SK-N-MC (cell line): ENCODE results near the gene RPL18.

Source experiments
- EZH2 ChIP-seq: fragments of 200-600 bp; sonication (generic); IDR thresholded peaks from one replicate; pipeline ENCODE4 v1.6.1; 2017; ENCODE audit warnings: antibody characterized with exemption
- FOXP2 ChIP-seq: optimal IDR thresholded peaks from 2 replicates; pipeline ENCODE3; 2011; ENCODE audit warnings: mild to moderate bottlenecking, moderate library complexity; ENCODE audit not compliant: insufficient read depth; ENCODE audit errors: extremely low read length, control extremely low read depth
- POLR2AphosphoS5 ChIP-seq: IDR thresholded peaks from 2 replicates; pipeline ENCODE4 v1.6.1; 2012; ENCODE audit warnings: mild to moderate bottlenecking, low read depth, low read length, borderline replicate concordance

- TF ChIP-seq POLR2AphosphoS5 (peak; percentile 78; the same call in 1 of the 2 replicates), EZH2 (no peak), FOXP2 (peak; percentile 59)
Observed at GRCh38 chr19:48634424-48635262, 15.7 kb upstream of the RPL18 start.
